Breast epithelium (tissue), 3 donors: ENCODE measurements around the gene SLC43A1.

Experiments
- CTCF ChIP-seq, 3 donors: fragments of 450-650 bp; IDR thresholded peaks; one replicate each; pipeline ENCODE4 v1.5.1; 2016 to 2017; ENCODE audit warnings: antibody characterized with exemption in 3 of 3, mild to moderate bottlenecking in 3 of 3, moderate library complexity in 3 of 3
- POLR2AphosphoS5 ChIP-seq, 3 donors: sonication (generic); formaldehyde crosslinking; IDR thresholded peaks; one replicate each; pipeline ENCODE4 v1.6.1; 2017; ENCODE audit warnings: antibody characterized with exemption in 3 of 3

DNA sequence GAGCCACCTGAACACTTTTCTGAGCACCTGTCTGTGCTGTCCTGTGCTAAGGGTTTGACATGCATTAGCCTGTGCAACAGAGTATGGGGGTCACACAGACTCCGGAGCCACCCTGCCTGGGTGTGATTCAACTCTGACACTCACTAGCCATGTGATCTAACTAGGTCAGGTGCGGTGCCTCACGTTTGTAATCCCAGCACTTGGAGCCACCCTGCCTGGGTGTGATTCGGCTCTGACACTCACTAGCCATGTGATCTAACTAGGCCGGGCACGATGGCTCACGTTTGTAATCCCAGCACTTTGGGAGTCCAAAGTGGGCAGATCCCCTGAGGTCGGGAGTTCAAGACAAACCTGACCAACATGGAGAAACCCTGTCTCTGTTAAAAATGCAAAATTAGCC, 40.5 kb upstream of the SLC43A1 start:
- TF ChIP-seq CTCF (IDR thresholded peaks at IDR 0.05) (no peak), POLR2AphosphoS5 (IDR thresholded peaks at IDR 0.05) (no peak)
